WERI-Rb-1 (cell line): ENCODE data around the gene GPAM.
"Not testable (repeated sequence)": the region's sequence is repeated elsewhere in the genome, so short reads cannot be mapped to it uniquely, and the experiment has no call there.

ENCODE experiments used
- DNase-seq: peaks from one replicate; pipeline ENCODE4 v3.0.0-alpha.2; 2020
- H3K27ac ChIP-seq: fragments of 250-450 bp; sonication (Bioruptor Pico); 2 replicates; pipeline ENCODE4 v1.5.1; 2020; ENCODE audit warnings: mild to moderate bottlenecking, moderate library complexity
- H3K27me3 ChIP-seq: fragments of 250-450 bp; sonication (Bioruptor Pico); 2 replicates; pipeline ENCODE4 v1.5.1; 2021; ENCODE audit warnings: mild to moderate bottlenecking, low read depth, moderate library complexity; ENCODE audit not compliant: insufficient read depth, severe bottlenecking
- H3K36me3 ChIP-seq: fragments of 250-450 bp; sonication (Bioruptor Pico); 2 replicates; pipeline ENCODE4 v1.5.1; 2020; ENCODE audit warnings: mild to moderate bottlenecking, moderate library complexity
- H3K4me3 ChIP-seq: 2 replicates; pipeline ENCODE4 v1.5.1; 2011; ENCODE audit warnings: low read depth, mild to moderate bottlenecking, control low read depth, low read length
- H3K9me3 ChIP-seq: fragments of 250-450 bp; sonication (Bioruptor Pico); 2 replicates; pipeline ENCODE4 v1.5.1; 2021; ENCODE audit warnings: mild to moderate bottlenecking, moderate library complexity; ENCODE audit not compliant: severe bottlenecking
- TF ChIP-seq, protein P1 (sequence below): IDR thresholded peaks from 2 replicates; pipeline ENCODE4 v1.5.1; 2011; ENCODE audit warnings: low read depth, mild to moderate bottlenecking, control low read depth, inconsistent platforms, low read length

Gene GPAM

DNA sequence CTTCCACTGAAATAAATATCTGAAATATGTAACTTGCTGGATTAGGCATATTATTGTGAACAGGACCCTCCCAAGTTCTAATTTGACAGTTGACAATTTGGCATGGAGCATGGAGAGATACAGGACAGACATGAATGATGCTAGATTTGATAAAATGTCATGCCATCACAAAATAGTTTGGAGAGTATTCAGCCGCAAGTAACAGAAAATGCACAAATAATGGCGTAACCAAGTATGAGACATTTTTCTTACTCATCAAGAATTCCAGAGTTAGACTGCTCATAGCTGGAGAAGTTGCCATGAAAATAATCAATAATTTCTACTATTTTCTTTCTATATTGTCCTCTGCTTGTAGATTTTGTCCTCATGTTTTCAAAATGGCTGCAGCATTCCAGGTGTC is 45.5 kb upstream of the GPAM start:
- DNase-seq, result no peak
- H3K27ac ChIP-seq, result no peak overlapping the region
- H3K4me3 ChIP-seq, result no peak overlapping the region
- no peaks in the 10 kb centered on the region for H3K36me3 ChIP-seq
- TF ChIP-seq, protein P1, sequence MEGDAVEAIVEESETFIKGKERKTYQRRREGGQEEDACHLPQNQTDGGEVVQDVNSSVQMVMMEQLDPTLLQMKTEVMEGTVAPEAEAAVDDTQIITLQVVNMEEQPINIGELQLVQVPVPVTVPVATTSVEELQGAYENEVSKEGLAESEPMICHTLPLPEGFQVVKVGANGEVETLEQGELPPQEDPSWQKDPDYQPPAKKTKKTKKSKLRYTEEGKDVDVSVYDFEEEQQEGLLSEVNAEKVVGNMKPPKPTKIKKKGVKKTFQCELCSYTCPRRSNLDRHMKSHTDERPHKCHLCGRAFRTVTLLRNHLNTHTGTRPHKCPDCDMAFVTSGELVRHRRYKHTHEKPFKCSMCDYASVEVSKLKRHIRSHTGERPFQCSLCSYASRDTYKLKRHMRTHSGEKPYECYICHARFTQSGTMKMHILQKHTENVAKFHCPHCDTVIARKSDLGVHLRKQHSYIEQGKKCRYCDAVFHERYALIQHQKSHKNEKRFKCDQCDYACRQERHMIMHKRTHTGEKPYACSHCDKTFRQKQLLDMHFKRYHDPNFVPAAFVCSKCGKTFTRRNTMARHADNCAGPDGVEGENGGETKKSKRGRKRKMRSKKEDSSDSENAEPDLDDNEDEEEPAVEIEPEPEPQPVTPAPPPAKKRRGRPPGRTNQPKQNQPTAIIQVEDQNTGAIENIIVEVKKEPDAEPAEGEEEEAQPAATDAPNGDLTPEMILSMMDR, result no peak
- H3K27me3 ChIP-seq, result no peaks in the 10 kb centered on the region
- no peaks in the 10 kb centered on the region for H3K9me3 ChIP-seq

DNA sequence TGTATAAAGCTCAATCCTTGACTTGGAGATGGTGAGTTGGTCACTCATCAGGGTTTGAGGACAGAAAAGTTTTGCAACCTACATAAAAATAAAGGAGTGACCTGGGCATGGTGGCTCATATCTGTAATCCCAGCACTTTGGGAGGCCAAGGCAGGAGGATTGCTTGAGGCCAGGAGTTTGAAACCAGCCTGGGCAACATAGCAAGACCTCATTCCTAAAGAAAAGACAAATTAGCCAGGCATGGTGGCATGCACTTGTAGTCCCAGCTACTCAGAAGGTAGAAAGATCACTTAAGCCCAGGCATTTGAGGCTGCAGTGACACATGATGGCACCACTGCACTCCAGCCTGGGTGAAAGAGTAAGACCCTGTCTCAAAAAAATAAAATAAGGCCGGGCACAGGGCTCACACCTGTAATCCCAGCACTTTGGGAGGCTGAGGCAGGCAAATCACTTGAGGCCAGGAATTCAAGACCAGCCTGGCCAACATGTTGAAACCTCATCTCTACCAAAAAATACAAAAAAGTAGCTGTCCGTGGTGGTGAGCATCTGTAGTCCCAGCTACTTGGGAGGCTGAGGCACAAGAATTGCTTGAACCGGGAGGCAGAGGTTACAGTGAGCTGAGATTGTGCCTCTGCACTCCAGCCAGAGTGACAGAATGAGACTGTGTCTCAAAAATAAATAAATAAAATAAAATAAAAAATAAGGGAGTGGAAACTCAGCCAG is 45.0 kb upstream of the GPAM start:
- H3K27ac ChIP-seq, H3K36me3 ChIP-seq, H3K9me3 ChIP-seq, H3K27me3 ChIP-seq, H3K4me3 ChIP-seq, DNase-seq: not testable (repeated sequence)

DNA sequence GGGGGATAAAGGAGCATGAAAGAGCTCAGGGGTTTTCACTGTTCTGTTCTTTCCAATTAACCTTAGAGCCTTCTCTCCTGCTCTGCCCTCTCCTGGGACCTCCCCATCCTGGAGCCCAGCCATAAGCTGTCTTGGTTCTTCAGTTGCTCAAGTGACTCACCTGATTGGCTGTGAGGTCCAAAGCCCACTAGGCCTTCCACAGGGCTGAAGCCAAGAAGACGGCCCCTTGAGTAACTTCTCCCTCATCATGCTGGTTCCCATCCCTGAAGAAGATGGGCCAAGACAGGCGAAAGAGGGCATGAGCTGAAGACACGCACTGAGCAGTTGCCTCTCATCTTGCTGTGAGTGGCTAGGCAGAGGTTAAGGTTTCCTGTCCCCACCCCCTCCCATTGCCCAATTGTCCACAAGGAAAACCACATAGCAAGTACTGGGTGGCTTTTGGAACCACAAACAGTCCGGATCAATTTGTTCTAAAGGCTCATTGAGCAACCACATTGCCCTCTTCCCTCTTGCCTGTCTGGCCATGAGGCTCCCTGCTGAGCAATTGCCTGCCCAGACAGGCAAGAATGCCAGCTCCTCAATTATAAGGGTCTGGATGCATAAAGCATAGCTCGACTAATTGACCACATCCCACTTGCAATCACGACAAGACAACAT is 43.9 kb upstream of the GPAM start:
- no peaks in the 10 kb centered on the region for H3K9me3 ChIP-seq
- no peak overlapping the region for H3K27ac ChIP-seq
- no peak overlapping the region for H3K4me3 ChIP-seq
- no peaks in the 10 kb centered on the region for H3K27me3 ChIP-seq
- no peaks in the 10 kb centered on the region for H3K36me3 ChIP-seq
- TF ChIP-seq, protein P1, result no peak
- DNase-seq, result no peak

DNA sequence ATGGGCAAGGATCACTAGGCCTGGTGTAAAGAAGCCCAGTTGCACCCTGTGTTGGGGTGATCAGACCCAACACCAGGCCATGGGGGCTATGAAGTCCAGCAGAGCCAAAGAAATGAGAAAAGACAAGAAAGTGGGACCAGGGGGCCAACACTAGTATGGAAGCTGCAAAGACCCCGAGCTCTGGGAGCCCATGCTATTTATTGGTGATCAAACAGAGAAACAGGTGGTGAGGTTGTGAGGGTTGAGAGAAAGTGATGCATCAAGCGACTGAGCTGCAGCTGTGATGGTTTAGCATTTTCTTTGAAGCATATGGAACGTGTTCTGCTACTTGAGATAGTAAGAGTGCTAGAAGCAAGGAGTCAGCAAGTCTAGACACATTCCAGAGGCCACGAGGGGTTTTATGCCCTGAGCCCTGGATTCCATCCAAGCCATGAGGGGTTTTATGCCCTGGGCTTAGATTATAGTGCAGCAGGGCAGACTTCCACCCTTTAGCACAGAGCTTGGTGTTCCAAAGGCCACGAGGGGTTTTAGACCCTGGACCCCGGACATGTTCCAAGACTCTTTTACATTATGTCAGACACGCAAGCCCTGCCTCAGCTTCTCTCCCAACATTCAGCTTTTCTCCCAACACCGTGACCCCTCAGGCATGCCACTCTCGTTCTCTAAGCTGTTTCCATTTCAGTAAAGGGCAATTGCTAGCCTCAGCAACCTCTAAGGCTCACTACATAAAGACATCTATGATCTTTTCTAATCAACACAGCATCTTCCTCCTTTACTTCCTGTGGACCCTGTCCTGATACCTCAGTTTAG is 43.1 kb upstream of the GPAM start:
- Histone ChIP-seq H3K4me3 (no peak overlapping the region), H3K27ac (no peak overlapping the region)
- TF ChIP-seq, protein P1, result no peak

DNA sequence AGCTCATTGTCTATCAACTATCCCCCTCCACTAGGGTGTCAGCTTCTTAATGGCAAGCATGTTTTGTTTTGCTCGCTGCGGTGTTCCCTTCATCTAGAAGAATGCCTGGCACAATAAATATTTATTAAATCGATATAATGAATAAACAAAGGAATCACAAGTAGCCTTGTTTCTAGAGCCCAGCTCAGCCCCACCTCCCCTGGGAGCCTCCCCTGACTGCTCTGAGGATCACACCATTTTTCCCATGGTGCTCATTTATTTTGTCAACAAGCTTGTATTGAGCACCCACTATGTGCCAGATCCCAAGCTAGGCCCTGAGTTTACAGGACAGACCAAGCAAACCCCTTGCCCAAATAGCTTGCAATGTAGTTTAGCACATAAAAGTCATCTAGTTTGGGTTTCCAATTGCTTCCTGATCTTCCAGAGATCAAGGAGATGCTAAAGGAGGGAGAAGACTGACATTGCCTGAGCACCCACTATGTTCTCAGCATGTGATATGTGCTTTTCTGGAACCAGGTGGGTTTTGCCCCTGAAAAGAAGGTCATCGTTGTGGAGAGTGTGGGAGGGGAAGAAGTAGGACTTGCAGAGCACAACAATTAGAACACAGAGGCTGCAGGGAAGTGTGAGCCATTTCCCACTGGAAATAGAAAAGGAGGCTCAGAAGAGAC is 42.3 kb upstream of the GPAM start:
- TF ChIP-seq, protein P1, result no peak
- Histone ChIP-seq H3K27ac (no peak overlapping the region), H3K27me3 (no peaks in the 10 kb centered on the region), H3K36me3 (no peaks in the 10 kb centered on the region), H3K4me3 (no peak overlapping the region), H3K9me3 (no peaks in the 10 kb centered on the region)
- no peak for DNase-seq

More for the DNA sequence above, 43.1 kb upstream of the GPAM start:
- Histone ChIP-seq H3K36me3 (no peaks in the 10 kb centered on the region), H3K27me3 (no peaks in the 10 kb centered on the region), H3K9me3 (no peaks in the 10 kb centered on the region)
- DNase-seq, result no peak
